Adrenal gland (tissue), 5 donors: ENCODE results near the gene LSAMP.

ENCODE experiments used
- CTCF ChIP-seq, 6 experiments: fragments of 450-650 bp in 4 of 6; fragments of 200-600 bp in 2 of 6; sonication (generic) in 1 of 6; IDR thresholded peaks; 1 replicate in 5 of 6; 2 replicates in 1 of 6; pipeline versions ENCODE4 v1.5.1 to v1.8.0; 2016 to 2021; ENCODE audit warnings: antibody characterized with exemption in 6 of 6, mild to moderate bottlenecking in 2 of 6, moderate library complexity in 1 of 6
- POLR2A ChIP-seq, 2 donors: fragments of 450-650 bp; IDR thresholded peaks; one replicate each; pipeline ENCODE4 v1.6.1; 2017; ENCODE audit warnings: antibody characterized with exemption in 2 of 2, mild to moderate bottlenecking in 2 of 2, moderate library complexity in 1 of 2
- donor health status: DM: no; HTN: no; CAD: no.

DNA sequence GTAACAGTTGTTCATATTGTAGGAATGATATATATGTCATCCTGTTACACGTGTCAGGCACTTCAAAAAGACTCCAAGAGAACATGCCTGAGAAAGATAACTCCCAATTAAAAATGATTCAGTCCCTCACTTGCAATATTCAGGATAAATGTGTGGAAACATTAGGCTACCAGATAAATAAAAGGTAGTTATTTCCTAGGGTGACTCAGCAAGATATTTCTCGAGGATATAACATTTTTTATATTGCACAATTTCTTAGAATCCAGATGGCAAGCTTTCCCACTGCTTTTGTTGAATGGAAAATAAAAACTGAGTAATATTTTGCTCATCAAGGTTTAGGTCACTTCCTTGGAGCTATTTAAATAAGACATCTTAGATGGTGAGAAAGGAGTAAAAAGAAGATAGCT lies 640.6 kb downstream of the LSAMP start:
- TF ChIP-seq CTCF (IDR thresholded peaks at IDR 0.05), result no peak
- TF ChIP-seq POLR2A (IDR thresholded peaks at IDR 0.05), result no peak
